Measurements from ENCODE around the gene C2orf15.

Gene C2orf15

GRCh38 chr2:99198103-99198841 lies 56.8 kb downstream of the C2orf15 start:
- no peak overlapping the region for H3K4me3 ChIP-seq (IDR thresholded peaks at IDR 0.05; ENCODE audit: insufficient read depth, low read depth, low read length)
- H3K4me1 ChIP-seq (ENCODE audit: low read depth, poor library complexity, severe bottlenecking) = no peaks in the 10 kb centered on the region
- TF ChIP-seq, protein P1, sequence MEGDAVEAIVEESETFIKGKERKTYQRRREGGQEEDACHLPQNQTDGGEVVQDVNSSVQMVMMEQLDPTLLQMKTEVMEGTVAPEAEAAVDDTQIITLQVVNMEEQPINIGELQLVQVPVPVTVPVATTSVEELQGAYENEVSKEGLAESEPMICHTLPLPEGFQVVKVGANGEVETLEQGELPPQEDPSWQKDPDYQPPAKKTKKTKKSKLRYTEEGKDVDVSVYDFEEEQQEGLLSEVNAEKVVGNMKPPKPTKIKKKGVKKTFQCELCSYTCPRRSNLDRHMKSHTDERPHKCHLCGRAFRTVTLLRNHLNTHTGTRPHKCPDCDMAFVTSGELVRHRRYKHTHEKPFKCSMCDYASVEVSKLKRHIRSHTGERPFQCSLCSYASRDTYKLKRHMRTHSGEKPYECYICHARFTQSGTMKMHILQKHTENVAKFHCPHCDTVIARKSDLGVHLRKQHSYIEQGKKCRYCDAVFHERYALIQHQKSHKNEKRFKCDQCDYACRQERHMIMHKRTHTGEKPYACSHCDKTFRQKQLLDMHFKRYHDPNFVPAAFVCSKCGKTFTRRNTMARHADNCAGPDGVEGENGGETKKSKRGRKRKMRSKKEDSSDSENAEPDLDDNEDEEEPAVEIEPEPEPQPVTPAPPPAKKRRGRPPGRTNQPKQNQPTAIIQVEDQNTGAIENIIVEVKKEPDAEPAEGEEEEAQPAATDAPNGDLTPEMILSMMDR (conservative IDR thresholded peaks at IDR 0.05; ENCODE audit: low read depth, low read length) = no peak
- H3K27me3 ChIP-seq (ENCODE audit: insufficient read depth, low read depth) = no peaks in the 10 kb centered on the region
- H3K27ac ChIP-seq = no peak overlapping the region
- 0 out of 2 replicates have a peak, but pooled peaks cover 2% of the 10 kb centered on the region for H3K36me3 ChIP-seq (ENCODE audit: insufficient read depth)
- H3K79me2 ChIP-seq (ENCODE audit: insufficient read depth, low read depth) = no peaks in the 10 kb centered on the region
- H2AFZ ChIP-seq (ENCODE audit: low read depth) = no peak overlapping the region
- no peaks in the 10 kb centered on the region for H4K20me1 ChIP-seq (ENCODE audit: insufficient read depth)
- H3K9ac ChIP-seq = no peak overlapping the region
- H3K4me2 ChIP-seq = no peak overlapping the region

DNA sequence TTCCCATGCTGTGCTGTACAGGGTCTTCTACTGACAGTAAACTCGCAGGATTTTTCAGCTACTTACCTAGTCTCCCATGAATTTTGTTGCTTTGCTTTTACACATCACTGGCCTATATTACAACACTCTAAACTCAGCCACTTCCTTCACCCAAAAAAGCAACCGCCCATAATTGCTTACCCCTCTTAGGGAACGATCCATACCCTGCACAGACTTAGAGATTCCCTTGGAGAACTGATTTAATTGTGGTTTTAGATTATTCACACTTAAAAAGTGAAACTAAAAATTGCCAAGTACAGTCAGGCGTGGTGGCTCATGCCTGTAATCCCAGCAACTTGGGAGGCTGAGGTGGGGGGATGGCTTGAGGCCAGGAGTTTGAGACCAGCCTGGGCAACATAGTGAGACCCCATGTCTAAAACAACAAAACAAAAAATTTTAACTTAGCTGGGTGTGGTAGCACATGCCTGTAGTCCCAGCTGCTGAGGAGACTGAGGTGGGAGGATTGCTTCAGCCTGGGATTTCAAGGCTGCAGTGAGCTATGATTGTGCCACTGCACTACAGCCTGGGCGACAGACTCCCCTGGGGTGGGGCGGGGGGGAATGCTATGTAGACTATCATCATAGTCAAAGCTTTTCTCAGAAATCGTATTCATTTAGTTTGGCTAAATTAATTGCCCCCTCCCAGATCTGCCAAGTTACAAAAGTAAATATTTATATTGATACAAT lies 58.7 kb downstream of the C2orf15 start:
- Histone ChIP-seq H4K20me1 (ENCODE audit: insufficient read depth) (no peaks in the 10 kb centered on the region), H3K79me2 (ENCODE audit: insufficient read depth, low read depth) (no peaks in the 10 kb centered on the region), H3K4me1 (ENCODE audit: low read depth, poor library complexity, severe bottlenecking) (no peaks in the 10 kb centered on the region), H3K9ac (no peak overlapping the region), H3K4me2 (no peak overlapping the region), H3K27ac (no peak overlapping the region), H3K36me3 (ENCODE audit: insufficient read depth) (0 out of 2 replicates have a peak, but pooled peaks cover 2% of the 10 kb centered on the region), H3K4me3 (IDR thresholded peaks at IDR 0.05; ENCODE audit: insufficient read depth, low read depth, low read length) (no peak overlapping the region), H2AFZ (ENCODE audit: low read depth) (no peak overlapping the region), H3K27me3 (ENCODE audit: insufficient read depth, low read depth) (no peaks in the 10 kb centered on the region)
- TF ChIP-seq, protein P1 (conservative IDR thresholded peaks at IDR 0.05; ENCODE audit: low read depth, low read length) = no peak
